NOMO-1 treated with DMSO at 0.1 percent for 48 hours (cell line): ENCODE results near the gene LRRC38.
"Not testable (repeated sequence)": the region's sequence is repeated elsewhere in the genome, so short reads cannot be mapped to it uniquely, and the experiment has no call there.

ENCODE experiments used
- DNase-seq: peaks from one replicate; lab custom pipeline; 2025; ENCODE audit not compliant: unreplicated experiment; lab: John Stamatoyannopoulos, UW

LRRC38 gene, protein sequence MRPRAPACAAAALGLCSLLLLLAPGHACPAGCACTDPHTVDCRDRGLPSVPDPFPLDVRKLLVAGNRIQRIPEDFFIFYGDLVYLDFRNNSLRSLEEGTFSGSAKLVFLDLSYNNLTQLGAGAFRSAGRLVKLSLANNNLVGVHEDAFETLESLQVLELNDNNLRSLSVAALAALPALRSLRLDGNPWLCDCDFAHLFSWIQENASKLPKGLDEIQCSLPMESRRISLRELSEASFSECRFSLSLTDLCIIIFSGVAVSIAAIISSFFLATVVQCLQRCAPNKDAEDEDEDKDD

DNA sequence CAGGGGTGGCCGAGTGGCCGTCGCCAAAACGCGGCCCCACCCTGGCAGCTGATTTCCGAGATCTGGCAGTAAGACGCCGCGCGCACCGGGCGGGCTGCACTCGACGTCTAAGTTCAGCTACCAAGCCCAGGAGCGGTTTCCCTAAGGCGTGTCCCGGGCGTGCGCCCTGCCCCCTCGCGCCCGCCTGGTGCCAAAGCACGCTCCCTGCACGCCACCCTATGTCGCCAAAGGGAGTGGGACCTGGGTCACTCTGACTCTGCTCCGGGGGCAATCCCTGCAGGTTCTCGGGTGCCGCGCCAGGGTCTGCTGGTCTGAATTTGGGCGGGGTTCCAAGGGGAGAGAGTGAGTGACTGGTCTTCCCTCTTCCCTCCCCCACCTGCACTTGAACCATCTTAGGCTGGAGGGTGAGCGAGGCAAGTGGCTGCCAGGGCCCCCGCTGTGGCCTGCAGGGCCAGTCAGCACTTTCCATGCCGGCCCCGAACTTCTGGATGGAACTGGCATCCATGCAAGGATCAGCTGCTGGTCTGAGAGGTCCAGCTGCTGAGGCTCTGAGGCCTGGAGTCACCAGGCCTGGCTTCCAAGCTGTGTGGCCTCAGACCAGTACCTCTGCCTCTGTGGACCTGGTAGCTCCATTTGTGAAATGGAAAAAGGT lies at the start of gene LRRC38:
LRRC38 (minus strand) TSS at position 109 of the 652 bp plus-strand sequence. CDS start 410 bp downstream, outside the sequence.
- DNase-seq = no peak

DNA sequence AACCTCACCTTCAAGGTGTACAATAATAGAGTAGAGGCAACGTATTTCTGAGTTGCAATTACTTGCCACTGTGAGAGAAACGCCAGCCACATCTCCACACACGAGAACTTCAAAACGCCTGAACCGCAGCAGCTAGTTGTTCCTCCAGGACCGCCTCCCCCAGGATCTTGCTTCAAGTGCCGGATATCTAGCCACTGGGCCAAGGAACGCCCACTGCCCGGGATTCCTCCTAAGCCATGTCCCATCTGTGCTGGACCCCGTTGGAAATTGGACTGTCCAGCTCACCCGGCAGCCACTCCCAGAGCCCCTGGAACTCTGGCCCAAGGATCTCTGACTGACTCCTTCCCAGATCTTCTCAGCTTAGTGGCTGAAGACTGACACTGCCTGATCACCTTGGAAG lies 49.2 kb upstream of the LRRC38 start:
- not testable (repeated sequence) for DNase-seq

DNA sequence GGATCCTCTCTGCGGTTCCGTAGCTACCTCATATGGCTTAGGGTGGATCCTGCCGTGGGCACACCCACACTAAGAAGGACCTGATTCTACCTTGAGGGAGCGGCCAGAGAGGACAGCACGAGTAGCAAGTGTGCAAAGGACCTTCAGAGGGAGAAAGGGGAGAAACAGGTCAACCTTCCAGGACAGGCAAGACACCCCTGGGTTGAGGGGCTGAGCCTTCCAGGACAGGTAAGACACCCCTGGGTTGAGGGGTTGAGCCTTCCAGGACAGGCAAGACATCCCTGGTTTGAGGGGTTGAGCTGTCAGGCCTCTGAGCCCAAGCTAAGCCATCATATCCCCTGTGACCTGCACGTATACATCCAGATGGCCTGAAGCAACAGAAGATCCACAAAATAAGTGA lies 46.7 kb upstream of the LRRC38 start:
- no peak for DNase-seq

DNA sequence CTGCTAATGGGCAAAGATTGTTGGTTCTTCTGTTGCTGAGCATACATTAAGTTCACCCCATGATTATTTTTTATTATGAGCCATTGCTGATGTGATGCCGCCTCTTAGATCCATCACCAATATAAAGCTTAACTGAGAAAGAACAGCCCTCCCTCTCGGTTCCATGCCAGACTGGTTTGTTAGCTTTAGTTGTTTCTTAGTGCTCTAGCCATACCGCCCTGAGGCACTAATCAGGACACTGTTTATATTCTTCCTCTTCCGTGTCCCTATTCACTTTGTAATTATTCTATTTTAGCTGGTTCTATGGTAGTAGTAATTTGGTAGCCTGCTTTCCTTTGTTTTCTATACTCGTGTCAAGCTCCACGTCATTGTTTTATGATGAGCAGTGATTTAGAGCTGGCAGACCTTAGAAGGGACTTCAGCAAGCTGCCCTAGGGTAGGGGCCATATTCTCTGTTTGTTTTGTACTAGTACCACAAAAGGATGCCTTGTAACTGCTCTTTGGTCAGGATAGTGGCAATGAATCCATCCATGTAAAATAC lies 42.5 kb upstream of the LRRC38 start:
- no peak for DNase-seq

DNA sequence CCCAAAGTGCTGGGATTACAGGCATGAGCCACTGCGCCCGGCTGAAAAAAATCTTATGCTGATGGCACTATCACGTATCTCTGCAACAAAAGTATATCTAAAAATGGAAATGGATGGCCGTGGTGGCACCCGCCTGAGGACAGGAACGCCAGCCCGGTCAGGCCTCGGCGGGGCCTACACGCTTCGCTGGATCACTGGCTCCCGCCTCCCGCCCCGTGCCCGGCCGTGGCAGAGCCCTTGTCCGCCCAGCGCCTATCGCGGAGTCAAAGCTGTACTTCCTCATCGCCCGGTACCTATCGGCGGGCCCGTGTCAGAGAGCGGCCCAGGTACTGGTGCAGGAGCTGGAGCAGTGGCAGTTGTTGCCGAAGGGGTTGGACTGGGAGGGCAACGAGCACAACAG lies 41.0 kb upstream of the LRRC38 start:
- no peak for DNase-seq

DNA sequence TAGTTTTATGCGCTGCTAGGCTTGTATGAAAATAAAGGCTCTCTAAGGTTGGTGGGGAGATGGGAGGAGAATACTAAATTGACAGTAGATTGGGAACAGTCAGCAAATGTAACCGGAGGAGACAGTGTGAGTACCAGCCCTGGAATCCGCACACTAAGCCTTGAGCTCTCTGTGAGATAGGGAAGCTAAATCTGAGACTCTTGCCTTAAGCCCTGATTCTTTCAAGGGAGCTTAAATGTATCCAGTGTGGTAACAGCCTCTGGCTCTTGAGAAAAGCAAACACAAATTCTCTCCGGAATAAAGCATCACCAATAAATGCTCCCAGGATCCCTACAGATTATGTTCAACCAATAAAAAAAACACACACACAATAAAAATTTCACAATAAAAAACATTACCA lies 36.9 kb upstream of the LRRC38 start:
- DNase-seq = no peak

DNA sequence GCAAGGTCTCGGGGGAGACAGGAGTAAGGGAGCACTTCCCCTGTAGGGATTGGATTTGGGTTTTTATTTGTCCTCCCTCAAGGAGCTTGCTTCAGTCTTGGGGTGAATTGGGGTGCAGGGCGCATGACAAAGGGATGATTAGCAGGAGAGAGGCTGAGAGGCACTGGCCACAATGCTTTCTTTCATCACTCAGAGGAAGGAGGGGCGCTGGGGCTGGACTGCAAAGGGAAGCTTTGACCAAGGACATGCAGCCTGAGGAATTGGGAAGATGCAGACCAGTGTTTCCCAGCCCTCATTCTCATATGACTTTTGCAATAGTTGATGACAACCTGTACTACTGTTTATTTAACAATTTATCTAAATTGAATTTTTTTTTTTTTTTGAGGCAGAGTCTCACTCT lies 35.7 kb upstream of the LRRC38 start:
- no peak for DNase-seq

DNA sequence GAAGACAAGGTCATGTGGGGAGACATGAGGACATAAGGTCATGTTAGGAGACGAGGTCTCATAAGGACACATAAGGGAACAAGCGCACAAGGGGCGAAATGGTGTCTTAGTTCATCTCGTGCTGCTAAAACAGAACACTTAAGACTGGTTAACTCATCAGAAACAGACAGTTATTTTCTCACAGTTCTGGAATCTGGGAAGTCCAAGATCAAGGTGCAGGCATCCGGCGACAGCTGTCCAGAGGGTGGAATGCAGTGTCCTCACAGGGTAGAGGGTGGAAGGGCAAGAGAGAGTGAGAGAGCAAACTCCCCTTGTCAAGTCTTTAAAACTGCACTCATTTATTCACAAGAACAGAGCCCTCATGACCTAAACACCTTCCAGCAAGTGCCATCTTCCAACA lies 35.2 kb upstream of the LRRC38 start:
- no peak for DNase-seq

DNA sequence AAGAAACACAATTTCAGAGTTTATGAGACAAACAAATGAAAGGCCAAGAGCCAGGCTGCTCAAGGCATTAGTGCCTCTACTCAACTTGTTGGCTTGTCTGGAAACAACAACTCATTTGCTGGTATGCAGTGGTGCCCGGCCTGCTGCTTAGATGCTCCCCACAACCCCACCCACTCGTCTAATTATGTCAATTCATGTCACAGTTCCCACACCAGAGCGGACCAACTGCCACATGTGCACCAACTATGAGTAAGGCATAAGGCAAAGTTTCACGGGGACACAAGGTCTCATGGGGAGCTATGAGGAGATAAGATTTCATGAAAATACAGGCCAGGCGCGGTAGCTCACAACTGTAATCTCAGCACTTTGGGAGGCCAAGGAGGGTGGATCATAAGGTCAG lies 34.5 kb upstream of the LRRC38 start:
- DNase-seq = no peak

DNA sequence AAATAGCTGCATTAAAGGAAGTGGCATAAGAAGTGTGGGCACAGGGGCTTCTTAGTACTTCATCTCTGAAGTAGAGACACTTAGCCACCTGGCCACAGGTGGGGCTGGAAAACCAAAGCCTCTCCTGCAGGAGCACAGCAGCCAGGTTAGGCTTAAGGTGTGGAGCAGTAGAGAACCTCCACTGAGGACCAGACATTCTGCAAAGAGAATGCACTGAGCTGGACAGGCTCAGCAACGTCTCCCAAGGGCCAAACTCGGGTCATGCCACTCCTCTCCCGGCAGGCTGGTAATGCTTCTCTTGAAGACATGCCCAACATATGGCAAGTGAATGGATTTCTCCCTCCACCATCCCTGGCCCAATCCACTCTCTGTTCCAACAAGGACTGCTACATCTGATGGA lies 33.0 kb upstream of the LRRC38 start:
- no peak for DNase-seq

DNA sequence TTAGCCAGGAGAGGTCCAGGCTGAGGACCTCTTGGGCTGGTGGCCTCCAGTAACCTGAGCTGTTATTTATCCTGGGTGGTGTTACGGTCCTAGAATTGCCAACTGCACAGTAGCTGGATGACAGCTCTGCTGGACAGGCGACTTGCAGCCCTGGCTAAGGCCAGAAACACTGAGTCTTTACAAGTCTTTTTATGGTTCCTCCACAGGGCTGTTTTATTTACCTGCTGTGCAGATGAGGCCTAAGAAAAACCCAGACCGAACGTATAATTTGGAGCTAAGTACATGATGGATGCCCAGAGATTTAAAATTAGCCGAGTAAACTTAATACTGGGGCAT lies 30.4 kb upstream of the LRRC38 start:
- DNase-seq = no peak

DNA sequence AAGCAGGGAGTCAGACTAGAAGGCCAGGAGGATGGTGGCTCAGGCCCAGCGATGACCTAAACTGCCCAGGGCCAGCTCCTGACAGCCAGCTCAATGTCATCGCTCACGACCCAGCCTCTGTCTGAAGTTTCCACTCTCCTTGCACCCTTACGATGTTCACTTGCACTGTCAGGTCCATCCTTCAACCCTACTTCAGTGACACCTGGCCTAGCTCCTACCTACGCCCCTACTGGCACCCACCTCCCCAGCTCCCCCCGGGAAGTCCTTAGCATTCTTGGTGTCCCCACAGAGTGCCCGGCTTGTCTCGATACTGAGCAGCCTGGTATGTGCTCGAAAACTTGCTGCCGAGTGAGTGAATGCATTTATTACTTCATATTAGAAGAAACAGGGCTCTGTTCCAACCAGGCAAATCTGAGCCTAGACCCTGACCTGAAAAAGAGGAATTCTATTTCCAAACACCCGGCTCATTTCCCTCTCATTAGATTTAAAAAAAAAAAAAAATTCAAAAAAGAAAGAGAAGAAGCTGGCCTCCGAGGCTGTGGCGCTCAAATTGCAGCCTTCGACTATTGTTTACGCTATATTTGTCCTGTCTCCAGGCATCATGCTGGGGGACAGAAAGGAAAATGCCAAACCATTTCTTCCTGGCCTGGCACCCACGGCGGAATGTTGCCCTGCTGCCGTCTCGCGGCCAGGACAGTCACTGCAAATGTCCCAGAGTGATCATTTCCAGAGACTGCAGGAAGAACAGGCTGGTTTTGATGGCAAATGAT lies 29.8 kb upstream of the LRRC38 start:
- DNase-seq = no peak

DNA sequence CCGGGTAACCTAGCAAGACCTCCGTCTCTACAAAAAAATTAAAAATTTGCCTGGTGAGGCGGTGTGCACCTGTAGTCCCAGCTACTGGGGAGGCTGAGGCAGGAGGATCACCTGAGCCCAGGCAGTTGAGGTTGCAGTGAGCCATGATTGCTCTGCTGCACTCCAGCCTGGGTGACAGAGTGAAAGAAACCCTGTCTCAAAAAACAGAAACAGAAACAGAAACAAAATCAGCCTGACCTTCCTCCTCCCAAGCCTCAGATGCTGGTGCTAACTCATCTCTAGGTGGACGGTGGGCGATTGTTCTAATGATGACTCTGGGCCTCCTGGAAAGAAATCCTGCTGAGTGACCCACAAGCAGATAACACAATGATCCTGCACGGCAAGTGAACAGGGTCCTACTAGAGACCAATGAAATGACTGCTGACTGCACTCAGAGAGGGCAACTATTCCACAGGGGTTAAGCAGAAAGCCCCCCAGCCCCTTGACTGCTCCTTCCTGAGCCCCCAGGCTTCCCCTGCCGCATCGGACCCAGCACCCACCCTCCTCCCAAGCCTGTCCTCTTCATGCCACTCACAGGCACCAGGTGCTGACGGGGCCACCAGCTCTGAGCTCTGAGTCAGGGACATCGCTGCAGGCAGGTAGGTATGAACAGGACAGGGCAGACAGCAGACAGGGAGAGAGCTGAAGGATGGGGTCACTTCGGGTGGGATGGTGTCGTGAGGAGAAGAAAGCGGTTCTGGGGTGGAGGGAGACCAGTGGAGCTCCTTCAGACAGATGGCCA lies 27.8 kb upstream of the LRRC38 start:
- DNase-seq = no peak

DNA sequence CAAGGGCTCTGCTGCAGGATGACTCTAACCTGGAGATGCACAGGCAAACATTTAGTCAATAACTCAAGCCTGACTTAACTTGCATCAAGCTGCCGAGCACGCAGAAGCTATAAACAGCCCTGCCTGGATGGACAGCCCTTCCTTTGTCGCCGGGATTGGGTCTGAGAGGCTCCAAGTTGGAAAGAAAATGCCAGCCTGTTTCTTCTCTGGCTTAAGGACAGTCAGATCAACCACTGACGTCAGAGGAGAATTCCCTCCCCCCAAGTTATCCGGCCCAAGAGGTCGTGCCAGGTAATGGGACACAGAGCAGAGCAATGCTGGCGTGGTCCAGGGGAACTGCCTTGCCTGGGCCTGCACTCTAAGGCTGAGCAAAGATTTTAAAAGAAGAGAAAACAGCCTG lies 27.1 kb upstream of the LRRC38 start:
- DNase-seq = no peak

DNA sequence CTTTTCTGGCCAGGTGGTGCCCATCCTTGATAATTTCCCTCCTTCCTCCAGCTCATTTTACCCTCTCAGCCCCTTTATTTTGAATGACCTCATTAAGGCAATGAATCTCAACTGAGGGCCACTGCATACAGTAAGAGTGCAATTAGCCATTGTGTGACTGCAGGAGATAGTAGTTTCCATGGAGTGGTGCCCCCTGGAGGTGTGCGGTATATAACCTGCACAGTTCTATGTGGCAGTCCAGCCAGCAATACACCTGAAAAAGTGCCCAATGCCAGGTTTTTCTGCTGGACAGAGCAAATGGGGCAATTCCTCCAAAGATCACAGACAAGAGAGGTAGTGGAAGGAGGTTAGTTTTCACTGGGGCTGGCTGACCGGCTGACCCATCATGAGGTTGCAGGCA lies 25.9 kb upstream of the LRRC38 start:
- no peak for DNase-seq

DNA sequence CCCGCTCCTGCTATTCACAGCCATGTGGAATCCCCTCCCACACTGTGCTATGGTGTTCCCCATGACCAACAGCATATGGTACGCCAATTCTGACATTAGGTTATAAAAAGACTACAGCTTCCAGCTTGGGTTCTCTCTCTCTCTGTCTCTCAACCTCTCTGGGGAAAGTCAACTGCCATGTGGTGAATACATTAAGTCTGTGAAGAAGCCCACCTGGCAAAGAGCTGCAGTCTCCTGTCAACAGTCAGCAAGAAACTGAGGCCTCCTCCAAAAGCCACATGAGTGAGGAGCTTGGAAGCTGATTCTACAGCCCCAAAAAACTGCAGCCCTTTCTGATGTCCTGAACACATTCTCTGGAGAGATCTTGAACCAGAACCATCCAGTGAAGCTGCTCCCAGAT lies 25.0 kb upstream of the LRRC38 start:
- no peak for DNase-seq

DNA sequence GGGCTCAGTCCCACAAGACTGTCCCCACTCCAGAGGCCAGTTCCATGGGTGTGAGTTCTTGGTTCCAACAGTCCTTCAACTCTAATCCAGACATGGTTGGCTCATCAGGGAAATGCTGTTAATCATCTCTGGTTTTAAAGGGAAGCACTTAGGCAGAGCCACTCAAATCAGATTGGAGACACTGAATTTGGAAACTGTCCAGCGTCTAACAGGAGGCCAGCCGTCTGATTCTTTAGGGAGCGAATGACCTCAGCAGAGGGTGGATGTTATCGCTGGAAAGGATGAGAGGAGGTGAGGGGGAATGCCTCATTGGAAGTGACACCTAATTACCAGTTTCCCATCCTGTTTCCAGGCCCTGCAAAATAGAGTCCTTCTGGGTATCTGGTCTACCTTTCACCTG lies 22.8 kb upstream of the LRRC38 start:
- no peak for DNase-seq

DNA sequence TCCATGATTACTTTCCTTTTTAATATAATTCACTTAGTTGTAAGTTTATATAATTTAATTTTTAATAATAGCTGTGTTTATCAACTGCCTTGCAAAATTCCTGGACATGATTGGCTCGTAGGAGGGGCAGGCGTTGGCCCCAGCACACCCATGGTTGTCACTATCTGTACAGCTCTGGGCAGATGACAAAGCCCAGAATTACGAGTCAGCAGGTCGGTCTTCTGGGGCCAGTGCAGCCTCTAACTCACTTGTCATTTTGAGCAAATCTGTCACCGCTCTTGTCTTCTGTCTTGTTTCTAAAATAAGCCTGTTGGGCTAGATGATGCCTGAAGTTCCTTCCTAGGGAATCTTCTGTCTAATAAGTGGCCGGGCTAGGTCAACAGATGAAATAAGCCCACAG lies 21.4 kb upstream of the LRRC38 start:
- no peak for DNase-seq

DNA sequence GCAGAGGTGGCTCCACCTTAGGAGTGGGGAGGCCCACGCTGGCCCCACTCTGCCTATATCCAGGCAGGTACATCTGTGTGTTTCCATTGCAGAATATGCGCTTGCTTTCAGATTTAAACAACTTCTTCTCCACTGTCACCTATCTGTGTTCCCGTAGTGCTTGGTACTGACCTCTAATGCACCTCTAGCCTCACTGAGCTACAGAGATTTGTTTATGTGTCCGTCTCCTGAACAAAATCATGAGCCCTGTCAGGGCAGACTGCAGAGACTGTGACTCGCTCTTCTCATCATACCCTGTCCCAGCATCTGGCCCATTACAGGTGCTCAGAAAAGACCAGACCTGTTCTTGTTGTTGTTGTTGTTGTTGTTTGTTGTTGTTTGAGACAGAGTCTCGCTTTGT lies 14.5 kb upstream of the LRRC38 start:
- no peak for DNase-seq

DNA sequence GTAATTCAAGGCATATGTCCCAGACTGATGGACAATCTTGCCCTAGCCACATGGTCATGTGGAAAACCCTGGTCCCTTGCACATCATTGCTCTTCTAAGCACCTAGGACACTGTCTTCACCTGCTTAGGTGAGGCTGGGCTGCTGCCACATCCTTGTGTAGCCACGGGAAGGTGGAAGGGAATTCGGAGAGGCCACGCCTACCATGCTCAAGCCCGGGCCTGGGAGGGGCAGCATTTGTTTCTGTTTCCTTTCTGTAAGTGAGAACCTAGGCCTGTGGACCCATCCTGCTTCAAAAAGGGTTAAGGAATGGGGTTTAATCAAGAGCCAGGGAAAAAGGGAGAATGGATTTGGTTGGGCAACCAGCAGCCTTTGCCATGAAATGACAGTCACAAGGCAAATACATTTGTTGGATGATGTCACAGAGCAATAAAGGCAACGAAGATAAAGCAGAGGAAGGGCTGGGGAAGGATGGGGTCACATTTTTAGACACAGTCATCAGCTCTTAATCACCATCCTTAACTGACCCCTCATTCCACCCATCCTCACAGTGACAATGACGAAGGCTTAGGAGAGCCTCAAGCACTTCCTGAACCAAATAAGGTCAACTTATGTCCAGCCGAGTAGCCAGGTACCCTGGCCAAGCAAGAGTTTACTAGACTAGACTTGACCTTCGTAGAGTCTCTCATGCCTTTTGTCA lies 10.1 kb upstream of the LRRC38 start:
- no peak for DNase-seq

DNA sequence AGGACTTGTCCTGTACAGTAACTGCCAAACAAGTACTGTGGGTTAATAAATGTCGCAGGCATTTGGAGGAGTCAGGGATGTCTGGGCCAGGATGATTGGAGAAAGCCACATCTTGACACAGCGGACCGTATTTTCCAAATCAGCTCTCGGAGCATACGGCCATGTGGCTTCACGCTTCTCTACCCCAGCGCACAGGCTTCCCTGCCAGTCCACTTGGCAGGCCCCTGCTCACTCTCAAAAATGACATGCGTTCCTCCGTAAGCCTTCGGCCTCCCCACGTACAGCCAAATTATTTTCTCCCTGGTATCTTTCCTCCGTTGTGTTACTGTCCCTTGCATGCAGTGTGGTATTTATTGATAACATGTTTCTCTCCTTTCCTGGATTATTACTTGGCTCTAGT lies 7.2 kb upstream of the LRRC38 start:
- DNase-seq = no peak
